Peyer's patch (tissue), 4 donors: Measurements from ENCODE around the gene RNASE8. TPM values are rescaled to one million over a fixed set of nuclear protein-coding genes. Genes with fewer than 3 reads are reported as not detected.

ENCODE experiments used
- DNase-seq, 3 donors: peaks; one replicate each; pipeline ENCODE4 v3.0.0-alpha.2; 2017 to 2019
- H3K27ac ChIP-seq, 4 donors: fragments of 200-600 bp; sonication (generic); one replicate each; pipeline ENCODE4 v1.5.1; 2016 to 2019
- H3K27me3 ChIP-seq, 2 donors: fragments of 200-600 bp; sonication (generic); one replicate each; pipeline ENCODE4 v1.5.1; 2019
- H3K36me3 ChIP-seq, 3 donors: fragments of 200-600 bp; sonication (generic); one replicate each; pipeline ENCODE4 v1.5.1; 2016 to 2019
- H3K4me1 ChIP-seq, 4 donors: fragments of 200-600 bp; sonication (generic); one replicate each; pipeline ENCODE4 v1.5.1; 2016 to 2019
- H3K4me3 ChIP-seq, 4 donors: fragments of 200-600 bp; sonication (generic); 1 replicate in 3 of 4; 2 replicates in 1 of 4; pipeline ENCODE4 v1.5.1; 2016 to 2019; ENCODE audit warnings: mild to moderate bottlenecking in 1 of 4
- H3K9me3 ChIP-seq, 4 donors: fragments of 200-600 bp; sonication (generic); one replicate each; pipeline ENCODE4 v1.5.1; 2016 to 2019; ENCODE audit warnings: mild to moderate bottlenecking in 1 of 4
- POLR2A ChIP-seq, 2 donors: fragments of 450-650 bp; IDR thresholded peaks; one replicate each; pipeline ENCODE4 v1.5.1; 2017; ENCODE audit warnings: antibody characterized with exemption in 2 of 2, mild to moderate bottlenecking in 2 of 2, moderate library complexity in 2 of 2
- total RNA-seq, 4 donors: library from RNA; depleted of rRNA; stranded (reverse); fragments of >200 nt; gene quantifications; one replicate each; pipeline ENCODE4 v1.1.0, GENCODE V29; 2016
- TF ChIP-seq, protein P1 (sequence below), 6 experiments: fragments of 450-650 bp in 4 of 6; fragments of 200-600 bp in 2 of 6; sonication (generic) in 1 of 6; IDR thresholded peaks; one replicate each; pipeline ENCODE4 v1.5.1; 2017 to 2019; ENCODE audit warnings: antibody characterized with exemption in 6 of 6, mild to moderate bottlenecking in 3 of 6, moderate library complexity in 1 of 6

RNASE8 gene
- total RNA-seq, 4 donors from 2014 or later = not detected

DNA sequence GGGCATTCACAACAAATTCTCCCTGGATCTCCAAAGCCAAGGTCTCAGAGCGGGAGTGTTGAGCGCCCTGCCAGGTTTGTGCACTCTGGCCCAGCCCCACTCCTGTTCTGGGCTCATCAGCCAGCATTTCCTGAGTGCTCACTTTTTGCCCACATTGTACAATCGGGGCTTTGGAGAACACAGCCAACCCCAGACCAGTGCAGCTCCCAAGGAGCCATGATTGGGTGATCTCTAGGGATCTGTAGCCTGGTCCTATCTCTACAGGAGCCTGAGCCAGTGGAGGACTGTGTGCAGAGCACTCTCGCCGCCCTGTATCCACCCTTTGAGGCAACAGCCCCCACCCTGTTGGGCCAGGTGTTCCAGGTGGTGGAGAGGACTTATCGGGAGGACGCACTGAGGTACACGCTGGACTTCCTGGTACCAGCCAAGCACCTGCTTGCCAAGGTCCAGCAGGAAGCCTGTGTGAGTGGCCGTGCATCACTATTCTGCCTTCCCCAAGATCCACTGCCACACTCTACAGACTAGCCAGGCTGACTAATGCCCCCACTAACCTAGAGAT, 15.2 kb downstream of the RNASE8 start:
- TF ChIP-seq, protein P1, sequence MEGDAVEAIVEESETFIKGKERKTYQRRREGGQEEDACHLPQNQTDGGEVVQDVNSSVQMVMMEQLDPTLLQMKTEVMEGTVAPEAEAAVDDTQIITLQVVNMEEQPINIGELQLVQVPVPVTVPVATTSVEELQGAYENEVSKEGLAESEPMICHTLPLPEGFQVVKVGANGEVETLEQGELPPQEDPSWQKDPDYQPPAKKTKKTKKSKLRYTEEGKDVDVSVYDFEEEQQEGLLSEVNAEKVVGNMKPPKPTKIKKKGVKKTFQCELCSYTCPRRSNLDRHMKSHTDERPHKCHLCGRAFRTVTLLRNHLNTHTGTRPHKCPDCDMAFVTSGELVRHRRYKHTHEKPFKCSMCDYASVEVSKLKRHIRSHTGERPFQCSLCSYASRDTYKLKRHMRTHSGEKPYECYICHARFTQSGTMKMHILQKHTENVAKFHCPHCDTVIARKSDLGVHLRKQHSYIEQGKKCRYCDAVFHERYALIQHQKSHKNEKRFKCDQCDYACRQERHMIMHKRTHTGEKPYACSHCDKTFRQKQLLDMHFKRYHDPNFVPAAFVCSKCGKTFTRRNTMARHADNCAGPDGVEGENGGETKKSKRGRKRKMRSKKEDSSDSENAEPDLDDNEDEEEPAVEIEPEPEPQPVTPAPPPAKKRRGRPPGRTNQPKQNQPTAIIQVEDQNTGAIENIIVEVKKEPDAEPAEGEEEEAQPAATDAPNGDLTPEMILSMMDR (IDR thresholded peaks at IDR 0.05) = no peak
- no peak for TF ChIP-seq POLR2A (IDR thresholded peaks at IDR 0.05)
- peak in 2 of 3 donors; percentile 62 to 72 for DNase-seq
- Histone ChIP-seq H3K36me3 (peaks cover 0 to 26% (median 0%) of the 10 kb centered on the region in 3 donors), H3K27ac (peak overlapping the region in 2 of 4 donors; percentile 87 to 90), H3K27me3 (no peaks in the 10 kb centered on the region), H3K4me1 (peaks cover 0 to 36% (median 26%) of the 10 kb centered on the region in 4 donors), H3K4me3 (no peak overlapping the region), H3K9me3 (no peaks in the 10 kb centered on the region)

DNA sequence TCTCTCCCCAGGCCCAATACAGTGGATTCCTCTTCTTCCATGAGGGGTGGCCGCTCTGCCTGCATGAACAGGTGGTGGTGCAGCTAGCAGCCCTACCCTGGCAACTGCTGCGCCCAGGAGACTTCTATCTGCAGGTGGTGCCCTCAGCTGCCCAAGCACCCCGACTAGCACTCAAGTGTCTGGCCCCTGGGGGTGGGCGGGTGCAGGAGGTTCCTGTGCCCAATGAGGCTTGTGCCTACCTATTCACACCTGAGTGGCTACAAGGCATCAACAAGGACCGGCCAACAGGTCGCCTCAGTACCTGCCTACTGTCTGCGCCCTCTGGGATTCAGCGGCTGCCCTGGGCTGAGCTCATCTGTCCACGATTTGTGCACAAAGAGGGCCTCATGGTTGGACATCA, 16.3 kb downstream of the RNASE8 start:
- Histone ChIP-seq H3K9me3 (no peaks in the 10 kb centered on the region), H3K4me3 (no peak overlapping the region), H3K36me3 (peaks cover 0 to 36% (median 0%) of the 10 kb centered on the region in 3 donors), H3K4me1 (peaks cover 0 to 32% (median 22%) of the 10 kb centered on the region in 4 donors), H3K27ac (no peak overlapping the region), H3K27me3 (no peaks in the 10 kb centered on the region)
- no peak for TF ChIP-seq POLR2A (IDR thresholded peaks at IDR 0.05)
- TF ChIP-seq, protein P1 (IDR thresholded peaks at IDR 0.05) = no peak
- no peak for DNase-seq

DNA sequence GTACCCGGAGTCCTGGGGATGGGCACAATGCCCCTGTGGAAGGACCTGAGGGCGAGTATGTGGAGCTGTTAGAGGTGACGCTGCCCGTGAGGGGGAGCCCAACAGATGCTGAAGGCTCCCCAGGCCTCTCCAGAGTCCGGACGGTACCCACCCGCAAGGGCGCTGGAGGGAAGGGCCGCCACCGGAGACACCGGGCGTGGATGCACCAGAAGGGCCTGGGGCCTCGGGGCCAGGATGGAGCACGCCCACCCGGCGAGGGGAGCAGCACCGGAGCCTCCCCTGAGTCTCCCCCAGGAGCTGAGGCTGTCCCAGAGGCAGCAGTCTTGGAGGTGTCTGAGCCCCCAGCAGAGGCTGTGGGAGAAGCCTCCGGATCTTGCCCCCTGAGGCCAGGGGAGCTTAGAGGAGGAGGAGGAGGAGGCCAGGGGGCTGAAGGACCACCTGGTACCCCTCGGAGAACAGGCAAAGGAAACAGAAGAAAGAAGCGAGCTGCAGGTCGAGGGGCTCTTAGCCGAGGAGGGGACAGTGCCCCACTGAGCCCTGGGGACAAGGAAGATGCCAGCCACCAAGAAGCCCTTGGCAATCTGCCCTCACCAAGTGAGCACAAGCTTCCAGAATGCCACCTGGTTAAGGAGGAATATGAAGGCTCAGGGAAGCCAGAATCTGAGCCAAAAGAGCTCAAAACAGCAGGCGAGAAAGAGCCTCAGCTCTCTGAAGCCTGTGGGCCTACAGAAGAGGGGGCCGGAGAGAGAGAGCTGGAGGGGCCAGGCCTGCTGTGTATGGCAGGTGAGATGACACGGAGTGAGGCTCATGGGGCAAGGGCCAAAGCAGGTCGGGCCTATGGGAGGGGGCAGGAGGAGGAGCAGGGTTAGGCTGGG, 17.0 kb downstream of the RNASE8 start:
- peaks cover 0 to 43% (median 0%) of the 10 kb centered on the region in 3 donors for H3K36me3 ChIP-seq
- H3K4me1 ChIP-seq = peaks cover 0 to 25% (median 15%) of the 10 kb centered on the region in 4 donors
- no peaks in the 10 kb centered on the region for H3K27me3 ChIP-seq
- H3K4me3 ChIP-seq = no peak overlapping the region
- TF ChIP-seq, protein P1 (IDR thresholded peaks at IDR 0.05) = no peak
- no peak for TF ChIP-seq POLR2A (IDR thresholded peaks at IDR 0.05)
- H3K27ac ChIP-seq = no peak overlapping the region
- H3K9me3 ChIP-seq = no peaks in the 10 kb centered on the region
- no peak for DNase-seq

DNA sequence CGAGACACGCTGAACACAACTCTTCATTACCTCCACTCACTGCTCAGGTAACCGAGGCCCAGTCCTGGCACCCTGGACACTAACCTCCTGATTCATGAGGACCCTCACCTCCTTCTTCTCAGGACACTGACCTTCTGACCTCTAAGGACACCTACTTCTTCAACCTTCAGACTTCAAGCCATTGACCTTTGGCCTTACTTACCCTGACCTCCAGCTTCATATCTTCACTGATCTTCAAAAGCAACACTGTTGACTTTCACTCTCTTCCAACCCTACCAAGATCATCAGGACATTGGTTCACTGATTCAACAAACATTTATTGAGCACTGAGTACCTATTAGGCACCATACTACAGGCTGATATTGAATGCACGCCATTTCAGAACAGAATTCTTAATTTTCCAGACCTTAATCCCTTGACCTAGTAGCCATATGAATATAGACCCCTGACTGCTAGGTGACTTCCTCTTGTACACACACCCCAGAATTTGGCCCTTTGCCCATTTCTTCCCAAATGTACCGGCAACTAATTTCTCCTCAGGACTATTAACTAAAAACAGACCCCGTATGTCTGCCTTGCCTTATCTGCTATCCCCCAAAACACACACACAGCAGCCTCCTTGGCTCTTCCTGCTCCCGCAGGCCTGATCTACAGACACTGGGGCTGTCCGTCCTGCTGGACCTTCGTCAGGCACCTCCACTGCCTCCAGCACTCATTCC, 18.3 kb downstream of the RNASE8 start:
- H3K4me3 ChIP-seq = no peak overlapping the region
- no peak for TF ChIP-seq POLR2A (IDR thresholded peaks at IDR 0.05)
- TF ChIP-seq, protein P1 (IDR thresholded peaks at IDR 0.05) = no peak
- H3K27me3 ChIP-seq = no peaks in the 10 kb centered on the region
- DNase-seq = no peak
- no peak overlapping the region for H3K27ac ChIP-seq
- H3K9me3 ChIP-seq = no peaks in the 10 kb centered on the region
- H3K36me3 ChIP-seq = peaks cover 0 to 56% (median 0%) of the 10 kb centered on the region in 3 donors
- H3K4me1 ChIP-seq = peaks cover 0 to 20% (median 8%) of the 10 kb centered on the region in 4 donors

DNA sequence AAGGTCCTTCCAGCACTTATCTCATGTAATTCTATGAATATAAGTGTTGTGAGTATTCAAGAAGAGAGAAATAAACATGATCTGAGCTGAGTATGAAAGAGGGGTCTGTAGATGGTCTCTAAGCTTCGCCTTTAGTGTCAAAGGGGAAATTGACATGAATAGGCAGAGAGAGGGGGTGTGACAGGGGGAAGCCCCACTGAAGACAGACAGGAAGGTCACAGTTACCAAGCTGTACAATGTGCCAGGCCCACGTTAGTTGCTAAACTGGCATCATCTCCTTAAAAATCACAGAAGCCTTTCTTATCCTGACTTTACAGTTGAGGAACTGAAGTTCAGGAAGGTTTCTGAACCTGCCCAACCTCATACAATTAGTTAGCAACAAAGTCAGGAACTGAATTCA, 20.1 kb downstream of the RNASE8 start:
- no peak for DNase-seq
- Histone ChIP-seq H3K36me3 (peaks cover 0 to 71% (median 0%) of the 10 kb centered on the region in 3 donors), H3K27ac (no peak overlapping the region), H3K27me3 (no peaks in the 10 kb centered on the region), H3K4me1 (peaks cover 0 to 2% (median 0%) of the 10 kb centered on the region in 4 donors), H3K4me3 (no peak overlapping the region), H3K9me3 (no peaks in the 10 kb centered on the region)
- TF ChIP-seq, protein P1 (IDR thresholded peaks at IDR 0.05) = no peak
- no peak for TF ChIP-seq POLR2A (IDR thresholded peaks at IDR 0.05)
